Femur (tissue), 1 donor: Measurements from ENCODE around the gene SLC39A12.

ENCODE experiments used
- DNase-seq: peaks from one replicate; pipeline ENCODE4 v3.0.0-alpha.2; 2017

Gene SLC39A12

DNA sequence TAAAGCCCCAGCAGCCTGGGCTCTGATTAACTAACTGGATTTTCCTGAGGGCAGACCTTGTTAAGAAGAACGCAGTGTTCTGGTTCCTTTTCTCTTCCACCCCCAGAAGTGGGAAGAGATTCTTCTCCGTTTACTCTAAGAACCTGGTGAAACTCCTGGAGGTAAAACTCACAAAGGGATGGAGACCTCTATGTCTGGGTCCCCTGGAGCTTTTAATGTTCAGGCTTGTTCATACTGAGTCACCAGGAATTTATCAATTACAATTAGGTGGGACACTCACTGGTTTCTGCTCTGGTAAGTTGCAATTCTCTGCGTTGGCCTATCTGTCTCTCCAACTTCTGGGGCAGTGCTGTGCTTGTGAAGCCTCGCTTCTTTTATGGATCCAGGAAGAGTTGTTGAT lies 115.2 kb downstream of the SLC39A12 start:
- no peak for DNase-seq

DNA sequence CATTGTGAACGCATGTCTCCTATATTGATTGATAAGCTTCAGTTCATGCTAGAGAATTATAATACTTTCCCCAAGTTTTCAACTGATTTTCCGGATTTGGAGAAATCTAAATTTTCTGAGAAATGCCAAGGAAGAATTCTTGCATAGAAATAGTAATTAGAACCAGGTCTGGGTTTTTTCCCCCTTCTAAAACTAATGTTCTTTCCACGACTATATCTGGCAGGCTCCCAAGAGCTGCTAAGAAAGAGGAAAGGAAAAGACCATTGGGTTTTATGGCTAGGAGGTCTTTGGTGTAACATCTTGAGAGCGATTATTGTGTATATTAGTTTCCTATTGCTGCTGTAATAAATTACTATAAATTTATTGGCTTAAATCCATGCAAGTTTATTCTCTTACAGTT lies 116.7 kb downstream of the SLC39A12 start:
- no peak for DNase-seq

DNA sequence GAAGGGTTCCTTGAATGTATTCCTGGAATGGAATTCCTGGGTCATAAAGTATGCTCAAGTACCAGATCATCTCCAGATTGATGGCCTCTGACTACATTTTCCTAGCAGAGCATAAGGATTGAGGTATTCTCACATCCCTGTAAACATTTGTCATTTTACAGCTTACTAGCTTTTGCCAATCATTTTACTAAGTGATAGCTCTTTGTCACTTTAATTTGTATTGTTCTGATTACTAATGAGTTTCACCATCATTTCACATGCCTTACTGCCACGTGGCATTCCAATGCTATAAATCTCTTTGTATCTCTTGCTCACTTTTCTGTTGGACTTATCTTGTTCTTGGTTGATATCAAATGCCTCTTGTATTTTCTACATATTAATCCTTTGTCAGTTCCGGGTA lies 119.9 kb downstream of the SLC39A12 start:
- DNase-seq: no peak

DNA sequence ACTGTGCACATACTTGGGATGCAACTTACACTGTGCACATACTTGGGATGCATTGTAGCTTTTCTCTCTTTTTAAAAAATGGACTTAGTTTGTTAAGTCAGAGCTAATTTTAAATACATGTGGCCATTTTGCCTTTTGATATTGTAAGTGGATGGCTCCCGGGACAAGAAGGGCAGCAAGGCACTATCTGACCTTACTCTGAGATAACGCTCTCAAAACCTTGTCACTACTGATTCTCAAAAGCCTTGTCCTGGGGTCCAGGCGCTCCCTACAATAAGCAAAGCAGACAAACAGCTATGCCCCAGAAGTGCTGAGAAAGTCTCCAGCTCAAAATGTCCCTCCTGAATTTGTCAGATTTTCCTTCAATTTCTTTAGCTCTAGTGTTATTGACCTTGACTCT lies 121.6 kb downstream of the SLC39A12 start:
- no peak for DNase-seq

DNA sequence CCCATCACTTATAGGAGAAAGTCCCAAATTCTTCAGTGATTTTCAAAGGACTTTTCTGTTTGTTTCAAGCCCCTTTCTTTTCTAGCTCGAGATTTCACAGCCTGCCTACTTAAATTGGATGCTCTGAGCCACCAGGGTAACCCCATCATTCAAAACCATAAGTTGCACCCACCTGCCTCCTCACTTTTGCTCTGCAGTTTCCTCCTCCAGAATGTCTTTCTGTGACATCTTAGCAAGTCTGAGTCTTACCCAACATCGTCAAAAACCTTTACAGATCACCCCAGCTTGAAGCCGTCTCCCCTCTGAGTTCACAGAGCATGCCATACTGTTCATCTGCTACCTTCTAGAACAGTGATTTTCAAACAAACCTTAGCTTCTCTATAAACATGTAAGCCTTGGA lies 124.2 kb downstream of the SLC39A12 start:
- no peak for DNase-seq

DNA sequence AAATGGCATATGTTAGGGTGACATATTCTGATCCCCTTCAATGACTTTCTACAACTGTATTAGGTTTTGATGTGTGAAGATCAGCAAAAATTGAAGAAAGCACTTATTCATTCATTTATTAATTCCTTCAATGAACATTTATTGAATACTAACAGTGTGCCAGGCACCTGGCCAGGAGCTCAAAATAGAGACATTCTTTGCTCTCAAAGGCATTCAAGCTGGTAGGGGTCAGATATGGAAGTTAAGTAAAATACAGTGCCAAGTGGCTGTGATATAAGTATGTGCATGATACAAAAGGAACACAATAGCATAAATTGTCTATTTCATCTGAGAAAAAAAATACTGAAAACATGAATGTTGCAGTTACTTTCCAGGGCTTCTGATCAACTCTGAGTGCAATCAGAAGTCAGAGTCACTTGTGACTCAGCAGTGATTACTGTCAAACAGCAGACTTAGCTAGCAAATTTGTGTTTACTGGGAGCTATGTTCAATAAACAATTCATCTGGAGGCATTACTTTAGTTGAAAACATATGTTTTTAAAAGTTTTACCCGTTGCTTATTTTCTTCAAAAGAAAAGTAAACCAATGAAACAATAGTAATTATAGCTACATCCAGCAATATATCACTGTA lies 128.1 kb downstream of the SLC39A12 start:
- DNase-seq: no peak

DNA sequence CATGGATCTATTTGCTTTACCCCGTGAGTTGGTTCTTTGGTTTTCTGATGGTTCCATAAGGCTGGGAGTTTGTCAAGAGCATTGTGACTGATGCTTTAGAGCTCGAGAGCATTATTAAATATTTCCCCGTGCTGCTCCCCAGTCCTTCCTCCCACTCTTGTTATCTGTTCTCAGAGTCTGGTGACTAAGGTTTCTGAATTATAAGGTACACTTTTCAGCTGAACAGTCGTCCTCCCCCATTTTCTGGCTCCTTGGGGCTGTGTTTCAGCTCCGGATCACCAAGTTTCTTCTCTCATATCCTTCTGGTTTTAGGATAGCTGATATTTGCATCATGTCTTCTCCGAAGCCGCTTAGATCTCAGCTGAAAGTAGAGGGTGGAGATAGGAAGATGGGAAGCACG lies 130.7 kb downstream of the SLC39A12 start:
- no peak for DNase-seq

DNA sequence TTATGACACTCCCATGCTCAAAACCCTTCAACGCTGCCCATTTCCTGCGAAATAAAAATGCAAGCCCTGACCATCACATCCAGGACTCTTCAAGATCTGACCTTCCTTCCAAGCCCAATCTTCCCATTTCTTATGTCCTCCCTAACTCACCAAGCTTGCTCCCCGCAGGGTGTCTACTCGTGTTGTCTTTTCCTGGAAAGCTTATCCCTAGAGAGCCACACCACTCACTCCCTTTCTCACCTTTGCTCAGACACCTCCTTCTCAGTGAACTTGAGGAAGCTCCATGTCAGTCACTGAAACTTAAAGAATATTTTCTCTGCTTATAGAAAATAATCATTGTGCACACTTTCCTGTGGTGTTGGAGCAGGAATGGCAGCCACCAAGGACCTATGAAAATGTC lies 134.1 kb downstream of the SLC39A12 start:
- DNase-seq: no peak

DNA sequence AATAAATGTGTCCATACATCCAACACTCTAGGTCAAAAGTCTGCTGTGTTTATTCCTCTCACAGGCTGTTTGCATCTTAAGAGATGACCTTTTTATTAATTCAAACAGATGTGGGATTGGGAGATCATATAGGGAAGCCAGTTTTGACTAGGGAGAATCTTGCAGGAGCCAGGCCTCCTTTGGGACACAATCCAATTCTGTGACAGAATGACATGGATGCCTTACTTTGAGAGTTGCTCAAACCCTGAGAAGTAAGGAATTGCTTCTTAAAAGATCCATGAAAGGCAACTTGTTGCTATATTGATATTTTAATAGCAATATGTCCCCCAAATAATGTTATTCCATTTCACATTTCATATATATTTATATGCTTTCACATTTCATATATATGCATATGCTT lies 135.0 kb downstream of the SLC39A12 start:
- DNase-seq: no peak

DNA sequence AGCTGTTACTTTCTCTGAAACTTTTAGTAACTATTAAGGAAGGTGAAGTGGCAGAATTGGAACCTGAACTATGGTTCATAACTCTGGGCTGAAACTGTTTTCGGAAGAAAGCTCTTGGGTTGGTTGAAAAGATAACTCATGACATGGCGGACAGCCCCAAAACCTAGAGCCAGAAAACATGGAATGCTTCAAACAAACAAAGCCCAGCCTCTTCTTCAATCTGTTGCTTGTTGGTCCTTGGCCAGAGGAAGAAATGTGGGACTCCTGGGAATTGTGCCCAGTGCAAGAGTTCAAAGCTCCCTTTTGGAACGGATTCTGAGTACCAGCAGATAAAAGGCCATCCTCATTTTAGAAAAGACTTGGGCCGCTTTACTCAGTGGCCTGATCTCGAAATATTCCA lies 135.6 kb downstream of the SLC39A12 start:
- no peak for DNase-seq
